Stimulated activated CD8-positive, alpha-beta memory T cell treated with anti-CD3 and anti-CD28 coated beads, Interleukin-12 subunit alpha, Interleukin-12 subunit beta, amount 100 ng/mL, for 24 hours (primary cell): ENCODE measurements around the gene PLCXD3.

Experiments
- DNase-seq: peaks from one replicate; pipeline ENCODE4 v3.0.0-alpha.2; 2020; ENCODE audit errors: extremely low read depth

The PLCXD3 gene

DNA sequence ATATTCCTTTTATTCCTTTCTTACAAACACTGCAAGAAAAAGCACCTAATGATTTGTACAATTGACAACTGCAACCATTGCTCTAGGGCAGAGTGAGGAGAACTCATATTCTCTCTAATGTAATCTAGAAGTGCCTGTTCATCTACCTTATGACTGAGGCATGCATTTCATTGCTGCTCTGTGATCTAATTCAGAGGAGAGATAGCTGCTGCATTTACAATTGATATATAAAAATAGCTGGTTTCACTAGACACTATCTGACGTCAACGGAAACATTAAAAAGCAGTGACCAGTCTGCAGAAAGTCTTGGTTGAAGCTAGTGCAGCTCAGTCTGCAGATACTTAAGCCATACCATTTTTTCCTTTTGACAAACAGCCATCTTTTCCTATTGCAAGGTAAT is 224.2 kb downstream of the PLCXD3 start:
- no peak for DNase-seq

- DNase-seq = no peak
Measured at GRCh38 chr5:41284938-41285337, 225.5 kb downstream of the PLCXD3 start.

DNA sequence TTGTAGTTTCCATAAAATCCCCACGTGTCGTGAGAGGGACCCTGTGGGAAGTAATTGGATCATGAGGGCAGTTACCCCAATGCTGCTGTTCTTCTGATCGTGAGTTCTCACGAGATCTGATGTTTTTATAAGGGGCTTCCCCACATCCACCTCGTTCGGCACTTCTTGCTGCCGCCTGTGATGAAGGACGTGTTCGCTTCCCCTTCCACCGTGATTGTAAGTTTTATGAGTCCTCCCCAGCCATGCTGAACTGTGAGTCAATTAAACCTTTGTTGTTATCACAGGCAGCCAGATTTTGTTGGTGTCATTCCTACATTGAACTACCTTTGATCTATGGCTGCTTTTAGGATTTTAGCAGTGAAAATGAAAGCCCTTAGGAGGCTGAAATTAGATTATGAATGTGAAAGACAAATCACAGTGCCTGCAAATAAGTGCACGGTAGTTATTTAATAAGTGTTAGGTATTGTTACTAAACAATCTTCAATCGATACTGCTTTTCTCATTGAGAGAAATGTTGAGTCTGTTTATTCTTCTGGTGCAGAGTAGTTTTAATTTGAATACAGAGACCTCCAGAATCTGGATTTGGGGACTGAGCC is 229.1 kb downstream of the PLCXD3 start:
- no peak for DNase-seq

GRCh38 chr5:41279040-41279439 is 231.4 kb downstream of the PLCXD3 start:
- DNase-seq = no peak

GRCh38 chr5:41277476-41278245 is 232.7 kb downstream of the PLCXD3 start:
- DNase-seq = no peak

DNA sequence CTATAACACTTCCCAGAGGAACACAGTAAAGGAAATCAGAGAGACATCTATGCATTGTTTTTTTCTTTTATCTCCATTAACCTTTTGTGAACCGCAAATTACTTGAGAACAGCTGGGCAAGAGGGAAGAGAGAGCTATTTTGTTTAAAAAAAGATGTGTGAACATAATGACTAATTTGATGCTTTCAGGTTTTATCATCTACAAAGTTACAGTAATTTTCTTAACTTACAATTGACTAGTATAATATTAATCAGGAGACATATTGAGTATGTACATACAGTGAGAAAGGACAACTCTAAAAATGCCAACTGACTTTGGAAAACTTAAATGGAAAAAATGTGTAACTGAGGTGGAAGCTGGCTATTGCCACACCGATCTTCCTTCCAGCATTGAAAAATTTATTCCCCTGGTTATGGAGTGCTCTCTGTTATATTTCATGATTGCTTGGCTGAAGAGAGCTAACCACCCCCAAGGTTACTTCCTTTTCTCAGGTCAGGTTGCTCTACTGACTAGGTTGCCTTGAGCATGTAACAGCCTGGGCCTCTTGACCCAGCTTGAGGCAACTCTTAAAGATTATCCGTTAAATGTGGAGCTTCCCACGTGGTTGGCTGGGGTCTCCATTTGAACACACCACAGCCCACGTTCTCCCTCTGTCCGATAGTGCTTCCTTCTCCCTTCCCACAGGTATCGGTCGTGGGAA is 234.4 kb downstream of the PLCXD3 start:
- DNase-seq = no peak

GRCh38 chr5:41270423-41271251 is 239.8 kb downstream of the PLCXD3 start:
- no peak for DNase-seq

GRCh38 chr5:41268894-41269293 is 241.5 kb downstream of the PLCXD3 start:
- DNase-seq = no peak

GRCh38 chr5:41266377-41266776 is 244.0 kb downstream of the PLCXD3 start:
- DNase-seq = no peak

GRCh38 chr5:41264019-41264418 is 246.4 kb downstream of the PLCXD3 start:
- no peak for DNase-seq

DNA sequence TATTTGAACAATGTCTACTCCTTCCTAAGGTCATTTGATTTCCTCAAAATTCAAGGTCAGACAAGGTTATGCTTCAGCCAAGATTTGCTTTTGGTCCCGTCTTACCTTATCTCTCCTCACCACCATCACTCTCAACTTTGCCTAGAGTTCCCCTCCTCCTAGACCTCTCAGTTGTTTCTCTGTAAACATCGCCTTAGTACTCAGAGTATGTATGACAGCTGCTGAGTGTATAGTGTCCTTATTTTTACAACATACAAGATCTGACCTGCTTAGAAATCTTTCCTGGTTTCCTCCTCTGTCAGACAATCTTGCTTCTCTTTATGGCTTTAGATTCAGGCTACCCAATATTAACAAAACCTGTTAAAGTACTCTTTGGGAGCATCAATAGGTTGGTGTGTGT is 247.1 kb downstream of the PLCXD3 start:
- no peak for DNase-seq
